Type B pancreatic cell (in vitro differentiated cells): ENCODE measurements around the gene RNF145. TPM values are rescaled to one million over a fixed set of nuclear protein-coding genes. Genes with fewer than 3 reads are reported as not detected.
"Not testable (repeated sequence)": the region's sequence is repeated elsewhere in the genome, so short reads cannot be mapped to it uniquely, and the experiment has no call there.

Experiments
- DNase-seq: peaks from one replicate; pipeline ENCODE4 v3.0.0; 2021; ENCODE audit warnings: mixed read lengths; ENCODE audit not compliant: unreplicated experiment; ENCODE audit errors: extremely low spot score
- H3K27ac Mint-ChIP-seq: 2 replicates; pipeline ENCODE4 v1.8.0; 2021; ENCODE audit warnings: mild to moderate bottlenecking, mixed read lengths
- H3K27me3 Mint-ChIP-seq: 2 replicates; pipeline ENCODE4 v1.8.0; 2021; ENCODE audit warnings: mixed read lengths
- H3K36me3 Mint-ChIP-seq: 2 replicates; pipeline ENCODE4 v1.8.0; 2021; ENCODE audit warnings: mixed read lengths
- H3K4me1 Mint-ChIP-seq: one replicate; pipeline ENCODE4 v1.8.0; 2021; ENCODE audit warnings: mixed read lengths; ENCODE audit not compliant: unreplicated experiment
- H3K4me3 Mint-ChIP-seq: 2 replicates; pipeline ENCODE4 v1.8.0; 2021; ENCODE audit warnings: mild to moderate bottlenecking, mixed read lengths
- H3K9me3 Mint-ChIP-seq: 2 replicates; pipeline ENCODE4 v1.8.0; 2021; ENCODE audit warnings: mixed read lengths
- total RNA-seq: library from RNA; stranded (reverse); gene quantifications from 2 replicates; pipeline ENCODE4 v1.2.1, GENCODE V29; 2021; ENCODE audit warnings: low replicate concordance
- TF ChIP-seq, protein P1 (sequence below): fragments of 200-600 bp; sonication (generic); conservative IDR thresholded peaks from 2 replicates; pipeline ENCODE4 v1.5.0; 2021; ENCODE audit warnings: antibody characterized with exemption, mild to moderate bottlenecking

The RNF145 gene
- total RNA-seq, 1 donor from 2014 or later = 66.4 TPM

DNA sequence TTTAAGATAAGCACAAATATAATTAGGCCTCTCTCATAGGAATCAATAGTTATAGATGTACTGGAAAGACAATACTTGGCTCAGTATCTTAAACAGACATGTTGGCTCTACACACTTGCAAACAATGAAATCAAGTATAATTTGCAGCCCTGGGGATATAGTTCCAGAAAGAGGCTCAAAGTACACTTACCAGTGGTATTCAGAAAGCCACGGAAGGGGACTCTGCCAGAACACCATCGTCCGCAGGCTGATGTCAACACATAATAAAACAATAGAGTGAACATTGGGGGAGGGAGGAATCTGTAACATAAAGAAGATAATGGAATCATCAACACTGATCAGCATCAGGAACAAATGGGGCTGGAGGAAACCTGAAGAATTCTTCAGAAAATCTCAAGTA is 78.5 kb downstream of the RNF145 start:
- Mint-ChIP-seq H3K4me3 (no peak overlapping the region), H3K27me3 (peaks cover 28% of the 10 kb centered on the region), H3K36me3 (no peaks in the 10 kb centered on the region), H3K4me1 (peaks cover 17% of the 10 kb centered on the region), H3K9me3 (peaks cover under 1% of the 10 kb centered on the region), H3K27ac (no peak overlapping the region)
- TF ChIP-seq, protein P1, sequence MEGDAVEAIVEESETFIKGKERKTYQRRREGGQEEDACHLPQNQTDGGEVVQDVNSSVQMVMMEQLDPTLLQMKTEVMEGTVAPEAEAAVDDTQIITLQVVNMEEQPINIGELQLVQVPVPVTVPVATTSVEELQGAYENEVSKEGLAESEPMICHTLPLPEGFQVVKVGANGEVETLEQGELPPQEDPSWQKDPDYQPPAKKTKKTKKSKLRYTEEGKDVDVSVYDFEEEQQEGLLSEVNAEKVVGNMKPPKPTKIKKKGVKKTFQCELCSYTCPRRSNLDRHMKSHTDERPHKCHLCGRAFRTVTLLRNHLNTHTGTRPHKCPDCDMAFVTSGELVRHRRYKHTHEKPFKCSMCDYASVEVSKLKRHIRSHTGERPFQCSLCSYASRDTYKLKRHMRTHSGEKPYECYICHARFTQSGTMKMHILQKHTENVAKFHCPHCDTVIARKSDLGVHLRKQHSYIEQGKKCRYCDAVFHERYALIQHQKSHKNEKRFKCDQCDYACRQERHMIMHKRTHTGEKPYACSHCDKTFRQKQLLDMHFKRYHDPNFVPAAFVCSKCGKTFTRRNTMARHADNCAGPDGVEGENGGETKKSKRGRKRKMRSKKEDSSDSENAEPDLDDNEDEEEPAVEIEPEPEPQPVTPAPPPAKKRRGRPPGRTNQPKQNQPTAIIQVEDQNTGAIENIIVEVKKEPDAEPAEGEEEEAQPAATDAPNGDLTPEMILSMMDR = no peak
- no peak for DNase-seq

DNA sequence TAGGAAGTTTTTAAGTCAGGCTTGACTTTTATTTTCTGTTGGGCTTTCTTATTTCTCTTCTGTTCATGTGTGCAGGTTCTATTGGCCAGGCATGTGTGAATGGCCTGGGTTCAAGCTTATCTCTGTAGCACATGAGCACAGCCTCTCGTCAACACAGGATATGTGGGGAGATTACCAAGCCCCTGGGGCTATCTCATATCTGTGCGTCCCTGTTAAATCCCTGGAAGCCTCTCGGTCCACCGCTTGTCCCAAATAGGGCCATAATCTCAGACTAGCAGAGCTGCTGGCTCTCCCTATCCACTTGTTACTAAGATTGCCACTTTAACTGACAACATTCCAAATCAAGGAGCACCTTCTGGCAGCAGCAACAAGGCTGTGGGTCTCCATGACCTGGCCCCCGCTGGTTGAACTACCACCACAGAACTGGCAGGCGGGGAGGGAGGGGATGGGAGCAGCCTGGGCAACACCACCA is 81.2 kb downstream of the RNF145 start:
- Mint-ChIP-seq H3K27me3 (peaks cover 23% of the 10 kb centered on the region), H3K4me1 (peaks cover 17% of the 10 kb centered on the region), H3K27ac (no peak overlapping the region), H3K9me3 (peaks cover 6% of the 10 kb centered on the region), H3K4me3 (no peak overlapping the region), H3K36me3 (no peaks in the 10 kb centered on the region)
- DNase-seq = no peak
- TF ChIP-seq, protein P1 = no peak

DNA sequence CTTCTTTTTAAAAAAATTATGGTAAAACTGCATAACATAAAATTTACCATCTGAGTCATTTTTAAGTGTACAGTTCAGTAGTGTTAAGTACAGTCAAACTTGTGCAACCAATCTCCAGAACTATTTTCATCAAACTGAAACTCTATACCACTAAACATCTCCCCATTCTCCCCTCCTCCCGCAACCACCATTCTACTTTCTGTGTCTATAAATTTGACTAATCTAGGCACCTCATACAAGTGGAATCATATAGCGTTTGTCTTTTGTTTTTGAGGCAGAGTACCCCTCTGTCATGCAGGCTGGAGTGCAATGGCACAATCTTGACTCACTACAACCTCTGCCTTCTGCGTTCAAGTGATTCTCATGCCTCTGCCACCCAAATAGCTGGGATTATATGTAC is 85.7 kb downstream of the RNF145 start:
- TF ChIP-seq, protein P1 = no peak
- Mint-ChIP-seq H3K27me3 (peaks cover 2% of the 10 kb centered on the region), H3K4me3 (no peak overlapping the region), H3K27ac (no peak overlapping the region), H3K9me3 (peaks cover 6% of the 10 kb centered on the region), H3K36me3 (no peaks in the 10 kb centered on the region), H3K4me1 (no peaks in the 10 kb centered on the region)
- no peak for DNase-seq

DNA sequence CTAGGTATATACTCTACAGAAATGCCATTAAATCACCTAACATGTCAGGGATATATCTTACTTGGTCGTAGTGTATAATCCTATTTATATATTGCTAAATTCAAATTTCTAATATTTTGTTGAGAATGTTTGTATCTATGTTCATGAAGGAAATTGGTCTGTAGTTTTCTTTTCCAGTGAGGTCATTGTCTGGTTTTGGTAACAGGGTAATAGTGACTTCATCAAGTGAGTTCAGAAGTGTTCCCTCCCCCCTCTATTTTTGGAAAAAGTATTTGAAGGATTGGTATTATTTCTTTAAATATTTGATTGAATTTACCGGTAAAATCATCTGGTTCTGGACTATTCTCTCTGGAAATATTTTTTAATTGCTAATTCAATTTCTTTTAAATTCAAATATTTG is 86.2 kb downstream of the RNF145 start:
- Mint-ChIP-seq H3K4me1 (no peaks in the 10 kb centered on the region), H3K27ac (no peak overlapping the region), H3K36me3 (no peaks in the 10 kb centered on the region), H3K9me3 (peaks cover 6% of the 10 kb centered on the region), H3K27me3 (peaks cover 2% of the 10 kb centered on the region), H3K4me3 (no peak overlapping the region)
- TF ChIP-seq, protein P1 = no peak
- DNase-seq = no peak

DNA sequence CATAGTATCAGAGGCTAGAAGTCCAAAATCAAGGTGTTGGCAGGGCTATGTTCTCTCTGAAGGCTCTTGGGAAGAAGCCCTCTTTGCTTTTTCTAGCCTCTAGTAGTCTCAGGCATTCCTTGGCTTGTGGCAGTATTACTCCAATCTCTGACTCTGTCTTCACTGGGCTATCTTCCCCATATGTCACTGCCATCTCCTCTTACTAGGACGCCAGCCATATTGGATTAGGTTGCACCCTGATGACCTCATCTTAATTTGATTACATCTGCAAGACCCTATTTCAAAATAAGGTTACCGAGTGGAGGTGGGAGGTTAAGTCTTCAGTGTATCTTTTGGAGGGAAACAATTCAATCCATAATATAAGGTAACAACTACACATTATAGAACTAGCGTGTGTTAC is 88.3 kb downstream of the RNF145 start:
- no peak for DNase-seq
- H3K27me3 Mint-ChIP-seq = peaks cover 2% of the 10 kb centered on the region
- H3K4me3 Mint-ChIP-seq = no peak overlapping the region
- peaks cover 6% of the 10 kb centered on the region for H3K9me3 Mint-ChIP-seq
- TF ChIP-seq, protein P1 = no peak
- H3K36me3 Mint-ChIP-seq = no peaks in the 10 kb centered on the region
- no peak overlapping the region for H3K27ac Mint-ChIP-seq
- no peaks in the 10 kb centered on the region for H3K4me1 Mint-ChIP-seq

DNA sequence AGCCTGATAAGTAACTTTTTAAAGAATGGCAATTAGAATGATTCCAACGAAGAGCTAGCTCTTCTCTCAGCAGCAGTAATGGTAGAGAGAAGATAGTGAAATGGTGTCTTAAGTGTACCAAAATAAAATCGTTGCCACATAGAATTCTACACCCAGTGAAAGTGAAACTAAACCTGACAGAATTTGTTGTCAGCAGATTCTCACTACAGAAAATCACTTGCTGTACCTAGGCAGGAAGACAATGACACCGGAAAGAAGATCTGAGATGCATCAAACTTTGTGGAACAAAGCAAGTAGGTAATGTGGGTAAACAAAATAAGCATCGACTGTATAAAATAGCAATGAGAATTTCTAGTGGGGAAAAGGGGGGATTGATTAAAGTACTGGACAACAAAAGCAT is 88.9 kb downstream of the RNF145 start:
- peaks cover 1% of the 10 kb centered on the region for H3K9me3 Mint-ChIP-seq
- no peak overlapping the region for H3K27ac Mint-ChIP-seq
- peaks cover 2% of the 10 kb centered on the region for H3K27me3 Mint-ChIP-seq
- TF ChIP-seq, protein P1 = no peak
- DNase-seq = no peak
- no peaks in the 10 kb centered on the region for H3K36me3 Mint-ChIP-seq
- no peaks in the 10 kb centered on the region for H3K4me1 Mint-ChIP-seq
- no peak overlapping the region for H3K4me3 Mint-ChIP-seq

DNA sequence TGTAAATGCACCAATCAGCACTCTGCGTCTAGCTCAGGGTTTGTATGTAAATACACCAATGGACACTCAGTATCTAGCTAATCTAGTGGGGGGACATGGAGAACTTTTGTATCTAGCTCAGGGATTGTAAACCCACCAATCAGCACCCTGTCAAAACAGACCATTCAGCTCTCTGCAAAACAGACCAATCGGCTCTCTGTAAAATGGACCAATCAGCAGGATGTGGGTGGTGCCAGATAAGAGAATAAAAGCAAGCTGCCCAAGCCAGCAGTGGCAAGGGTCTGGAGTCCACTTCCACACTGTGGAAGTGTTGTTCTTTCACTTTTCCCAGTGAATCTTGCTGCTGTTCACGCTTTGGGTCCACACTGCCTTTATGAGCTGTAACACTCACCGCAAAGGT is 89.5 kb downstream of the RNF145 start:
- H3K4me1 Mint-ChIP-seq, DNase-seq, H3K36me3 Mint-ChIP-seq, H3K9me3 Mint-ChIP-seq, H3K27me3 Mint-ChIP-seq, H3K4me3 Mint-ChIP-seq, H3K27ac Mint-ChIP-seq: not testable (repeated sequence)

DNA sequence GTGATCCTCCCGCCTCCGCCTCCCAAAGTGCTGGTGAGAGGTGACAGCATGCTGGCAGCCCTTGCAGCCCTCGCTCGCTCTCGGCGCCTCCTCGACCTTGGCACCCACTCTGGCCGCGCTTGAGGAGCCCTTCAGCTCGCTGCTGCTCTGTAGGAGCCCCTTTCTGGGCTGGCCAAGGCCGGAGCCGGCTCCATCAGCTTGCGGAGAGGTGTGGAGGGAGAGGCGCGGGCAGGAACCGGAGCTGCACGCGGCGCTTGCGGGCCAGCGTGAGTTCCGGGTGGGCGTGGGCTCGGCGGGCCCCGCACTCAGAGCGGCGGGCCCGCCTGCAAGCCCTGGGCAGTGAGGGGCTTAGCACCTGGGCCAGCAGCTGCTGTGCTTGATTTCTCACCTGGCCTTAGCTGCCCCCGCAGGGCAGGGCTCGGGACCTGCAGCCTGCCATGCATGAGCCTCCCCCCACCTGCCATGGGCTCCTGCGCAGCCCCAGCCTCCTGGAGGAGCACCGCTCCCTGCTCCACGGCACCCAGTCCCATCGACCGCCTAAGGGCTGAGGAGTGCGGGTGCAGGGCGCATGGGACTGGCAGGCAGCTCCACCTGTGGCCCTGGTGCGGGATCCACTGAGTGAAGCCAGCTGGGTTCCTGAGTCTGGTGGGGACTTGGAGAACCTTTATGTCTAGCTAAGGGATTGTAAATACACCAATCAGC is 90.2 kb downstream of the RNF145 start:
- DNase-seq, H3K27me3 Mint-ChIP-seq, H3K4me3 Mint-ChIP-seq, H3K36me3 Mint-ChIP-seq, H3K9me3 Mint-ChIP-seq, H3K4me1 Mint-ChIP-seq, H3K27ac Mint-ChIP-seq: not testable (repeated sequence)
